Measurements from ENCODE around the gene CCDC116. TPM values are rescaled to one million over a fixed set of nuclear protein-coding genes. Genes with fewer than 3 reads are reported as not detected.
"Not testable (repeated sequence)": the region's sequence is repeated elsewhere in the genome, so short reads cannot be mapped to it uniquely, and the experiment has no call there.

Gene CCDC116
- total RNA-seq, 4 donors from 2014 or later, result 0.31 to 0.46 (median 0.36) TPM; not detected in 1

GRCh38 chr22:21612858-21613257 lies 19.7 kb upstream of the CCDC116 start:
- ATAC-seq (ENCODE audit: low FRiP score), result no peak
- TF ChIP-seq, protein P1, sequence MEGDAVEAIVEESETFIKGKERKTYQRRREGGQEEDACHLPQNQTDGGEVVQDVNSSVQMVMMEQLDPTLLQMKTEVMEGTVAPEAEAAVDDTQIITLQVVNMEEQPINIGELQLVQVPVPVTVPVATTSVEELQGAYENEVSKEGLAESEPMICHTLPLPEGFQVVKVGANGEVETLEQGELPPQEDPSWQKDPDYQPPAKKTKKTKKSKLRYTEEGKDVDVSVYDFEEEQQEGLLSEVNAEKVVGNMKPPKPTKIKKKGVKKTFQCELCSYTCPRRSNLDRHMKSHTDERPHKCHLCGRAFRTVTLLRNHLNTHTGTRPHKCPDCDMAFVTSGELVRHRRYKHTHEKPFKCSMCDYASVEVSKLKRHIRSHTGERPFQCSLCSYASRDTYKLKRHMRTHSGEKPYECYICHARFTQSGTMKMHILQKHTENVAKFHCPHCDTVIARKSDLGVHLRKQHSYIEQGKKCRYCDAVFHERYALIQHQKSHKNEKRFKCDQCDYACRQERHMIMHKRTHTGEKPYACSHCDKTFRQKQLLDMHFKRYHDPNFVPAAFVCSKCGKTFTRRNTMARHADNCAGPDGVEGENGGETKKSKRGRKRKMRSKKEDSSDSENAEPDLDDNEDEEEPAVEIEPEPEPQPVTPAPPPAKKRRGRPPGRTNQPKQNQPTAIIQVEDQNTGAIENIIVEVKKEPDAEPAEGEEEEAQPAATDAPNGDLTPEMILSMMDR (IDR thresholded peaks at IDR 0.05), result no peak

GRCh38 chr22:21613553-21614233 lies 18.9 kb upstream of the CCDC116 start:
- no peak for ATAC-seq (ENCODE audit: low FRiP score)
- TF ChIP-seq, protein P1 (IDR thresholded peaks at IDR 0.05), result no peak
- DNase-seq (ENCODE audit: low spot score), result no peak

More at GRCh38 chr22:21612858-21613257, 19.7 kb upstream of the CCDC116 start:
- no peak for DNase-seq (ENCODE audit: low spot score)

- TF ChIP-seq, protein P1 (IDR thresholded peaks at IDR 0.05), result no peak
- ATAC-seq (ENCODE audit: low FRiP score), result no peak
- no peak for DNase-seq (ENCODE audit: low spot score)
These were observed 16.8 kb upstream of the CCDC116 start for GRCh38 chr22:21615731-21616130.

GRCh38 chr22:21617337-21617736 lies 15.2 kb upstream of the CCDC116 start:
- DNase-seq (ENCODE audit: low spot score); ATAC-seq (ENCODE audit: low FRiP score): not testable (repeated sequence)

DNA sequence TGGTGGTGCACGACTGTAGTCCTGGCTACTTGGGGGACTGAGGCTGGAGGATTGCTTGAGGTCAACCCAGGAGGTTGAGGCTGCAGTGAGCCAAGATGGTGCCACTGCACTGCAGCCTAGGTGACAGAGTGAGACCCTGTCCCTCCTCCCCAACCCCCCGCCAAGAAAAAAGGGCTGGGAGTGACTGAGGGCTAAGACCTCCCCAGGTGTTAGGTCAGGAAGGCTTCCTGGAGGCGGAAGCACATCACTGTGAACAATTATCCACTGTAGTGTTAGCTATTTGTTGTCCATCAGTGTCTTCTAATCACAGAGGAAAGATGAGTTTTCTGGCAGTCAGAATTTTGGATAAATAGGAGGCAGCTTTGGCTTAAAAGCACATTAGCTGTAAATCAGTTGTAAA lies 11.5 kb upstream of the CCDC116 start:
- ATAC-seq (ENCODE audit: low FRiP score) (no peak), DNase-seq (ENCODE audit: low spot score) (no peak)
- TF ChIP-seq, protein P1 (IDR thresholded peaks at IDR 0.05), result no peak

- TF ChIP-seq, protein P1 (IDR thresholded peaks at IDR 0.05), result no peak
- no peak for ATAC-seq (ENCODE audit: low FRiP score)
- no peak for DNase-seq (ENCODE audit: low spot score)
These were observed 10.3 kb upstream of the CCDC116 start for GRCh38 chr22:21622011-21622918.

DNA sequence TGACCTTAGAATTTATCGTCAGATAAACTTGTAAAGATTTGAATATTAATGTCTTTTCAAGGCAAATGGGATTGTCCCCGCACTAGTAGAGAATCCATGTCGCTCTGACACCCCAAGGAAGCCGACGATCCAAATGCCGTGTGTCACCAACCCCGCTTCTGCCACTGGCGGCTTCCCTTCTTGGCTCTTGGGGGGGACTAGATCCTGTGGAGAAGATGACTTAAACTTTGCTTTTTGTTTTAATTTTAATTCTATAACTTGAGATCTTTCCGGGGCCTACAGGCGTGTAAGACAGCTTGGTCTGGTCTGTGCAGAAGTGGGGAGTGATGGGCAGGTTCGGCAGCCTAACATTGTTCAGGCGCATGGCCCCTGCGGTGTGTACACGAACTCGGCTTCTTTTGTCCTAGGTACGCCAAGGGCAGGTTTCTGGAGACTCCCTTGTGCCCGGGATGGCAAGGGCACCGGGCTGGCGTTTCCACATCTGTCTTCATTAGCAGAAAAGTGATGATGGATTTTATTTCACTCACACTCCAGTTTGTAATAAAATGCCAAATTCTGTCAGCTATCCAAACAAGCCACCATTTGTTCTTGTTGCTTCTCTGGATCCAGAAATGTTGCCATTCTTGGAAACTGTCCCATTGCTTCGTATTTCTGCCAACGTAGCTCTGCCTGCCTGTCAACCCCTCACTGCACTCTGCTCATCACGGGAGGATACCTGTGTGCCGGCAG lies 9.5 kb upstream of the CCDC116 start:
- no peak for DNase-seq (ENCODE audit: low spot score)
- TF ChIP-seq, protein P1 (IDR thresholded peaks at IDR 0.05), result no peak
- no peak for ATAC-seq (ENCODE audit: low FRiP score)
